NOMO-1 treated with DMSO at 0.1 percent for 48 hours (cell line): ENCODE measurements around the gene EVL.

Experiments used
- DNase-seq: peaks from one replicate; lab custom pipeline; 2025; ENCODE audit not compliant: unreplicated experiment; lab: John Stamatoyannopoulos, UW

EVL gene

DNA sequence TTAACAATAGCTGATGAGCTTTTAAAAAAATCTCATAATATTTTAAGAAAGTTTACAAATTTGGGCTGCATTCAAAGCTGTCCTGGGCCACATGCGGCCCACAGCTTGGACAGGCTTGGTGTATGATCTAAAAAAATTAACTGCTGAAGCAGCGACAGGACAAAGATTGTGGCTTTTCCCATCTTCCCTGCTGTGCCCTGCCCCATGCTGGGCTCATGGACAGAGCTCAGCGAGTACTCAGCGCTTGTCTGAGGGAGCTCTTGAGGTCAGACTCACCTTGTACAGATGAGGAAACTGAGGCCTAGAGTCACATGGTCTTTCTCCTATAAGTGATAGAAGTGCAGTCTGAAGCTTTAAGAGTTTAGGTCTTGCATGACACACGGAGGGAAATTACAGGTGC lies 15.0 kb downstream of the EVL start:
- DNase-seq = no peak

DNA sequence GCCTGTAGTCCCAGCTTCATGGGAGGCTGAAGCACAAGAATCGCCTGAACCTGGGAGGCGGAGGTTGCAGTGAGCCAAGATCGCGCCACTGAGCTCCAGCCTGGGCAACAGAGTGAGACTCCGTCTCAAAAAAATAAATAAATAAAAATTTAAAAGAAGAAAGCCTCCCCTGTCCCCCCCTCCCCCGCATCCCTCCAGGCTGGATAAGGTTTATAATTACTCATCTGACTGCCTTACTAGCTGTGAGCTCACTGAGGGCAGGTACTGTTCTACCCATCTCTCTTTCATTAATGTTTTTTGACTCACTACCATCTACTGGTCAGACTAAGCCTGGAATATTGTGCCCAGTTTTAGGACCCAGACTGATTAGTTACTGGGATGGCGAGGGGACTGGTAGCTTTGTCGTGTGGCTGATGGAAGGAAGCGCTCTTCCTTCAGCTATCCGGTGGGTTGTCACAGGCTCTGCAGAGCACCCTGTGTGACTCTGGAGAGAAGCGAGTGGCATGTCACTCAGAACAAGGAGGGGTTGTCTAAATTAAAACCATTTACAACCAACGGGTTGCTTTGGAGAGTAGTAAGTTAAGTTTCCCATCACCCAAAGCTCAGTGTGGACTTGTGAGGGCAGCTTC lies 16.9 kb downstream of the EVL start:
- no peak for DNase-seq

DNA sequence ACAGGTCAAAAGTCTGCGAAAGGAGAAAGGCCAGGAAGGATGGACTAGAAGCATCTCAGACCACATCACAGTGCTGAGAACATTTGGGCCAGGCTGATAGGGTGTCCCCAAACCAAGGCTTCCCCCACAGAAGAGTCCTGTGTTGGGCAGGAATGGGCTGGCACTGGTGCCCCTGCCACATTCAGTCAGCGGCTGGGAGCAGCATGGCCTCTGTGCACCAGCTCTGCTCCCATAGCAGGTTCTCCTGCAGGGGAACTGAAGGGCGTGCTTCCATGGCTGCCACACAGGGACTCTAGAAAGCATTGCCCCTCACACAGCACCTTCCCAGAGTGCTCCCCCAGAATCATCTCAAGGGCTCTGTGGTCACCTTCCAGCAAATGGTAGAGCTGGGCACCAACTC lies 17.5 kb downstream of the EVL start:
- no peak for DNase-seq

DNA sequence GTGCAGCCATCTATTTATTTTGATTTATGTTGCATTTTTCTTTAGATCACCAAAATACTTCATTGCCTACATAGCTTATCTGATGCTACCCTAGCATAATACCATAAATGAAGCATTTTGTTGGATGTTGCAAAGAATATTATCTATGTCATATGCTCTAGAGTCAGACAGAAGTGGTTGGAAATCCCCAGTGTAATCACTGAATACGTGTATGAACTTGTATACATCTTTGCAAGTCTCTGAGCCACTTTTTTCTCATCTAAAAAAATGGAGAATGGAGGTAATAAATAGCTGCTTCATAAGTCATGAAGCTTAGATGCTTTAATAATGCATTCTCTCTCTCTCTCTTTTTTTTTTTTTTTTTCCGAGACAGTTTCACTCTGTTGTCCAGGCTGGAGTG lies 18.5 kb downstream of the EVL start:
- no peak for DNase-seq

DNA sequence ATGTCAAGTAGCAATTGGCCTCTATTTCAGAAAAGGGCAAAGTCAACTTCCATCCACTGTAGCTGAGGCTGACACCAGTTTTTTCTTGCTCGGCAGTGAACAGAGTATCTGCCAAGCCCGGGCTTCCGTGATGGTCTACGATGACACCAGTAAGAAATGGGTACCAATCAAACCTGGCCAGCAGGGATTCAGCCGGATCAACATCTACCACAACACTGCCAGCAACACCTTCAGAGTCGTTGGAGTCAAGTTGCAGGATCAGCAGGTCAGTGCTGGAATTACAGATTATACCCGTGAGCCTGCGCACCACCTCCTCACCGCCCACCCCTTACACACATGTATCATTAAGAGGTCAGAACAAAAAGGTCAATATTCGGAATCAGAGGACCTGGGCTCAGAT lies 19.4 kb downstream of the EVL start:
- DNase-seq = no peak

DNA sequence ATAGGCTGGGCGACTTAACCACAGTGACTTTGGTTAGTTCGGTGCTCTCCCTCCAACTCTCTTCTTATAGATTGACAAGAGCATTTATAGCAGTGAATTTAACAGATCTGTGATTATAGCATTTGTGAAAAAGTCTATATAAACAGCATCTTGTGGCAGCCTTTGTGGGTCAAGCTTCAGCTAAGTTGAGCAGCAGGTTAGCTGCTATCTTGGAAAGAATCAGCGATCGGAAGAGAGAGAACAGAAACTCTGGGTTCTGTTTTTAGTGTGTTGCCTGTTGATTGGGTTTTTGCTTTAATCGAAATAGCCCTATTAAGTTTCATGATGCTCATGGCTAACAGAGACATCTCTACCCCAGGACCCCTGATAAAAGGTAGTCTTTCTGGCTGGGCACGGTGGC lies 20.2 kb downstream of the EVL start:
- no peak for DNase-seq

DNA sequence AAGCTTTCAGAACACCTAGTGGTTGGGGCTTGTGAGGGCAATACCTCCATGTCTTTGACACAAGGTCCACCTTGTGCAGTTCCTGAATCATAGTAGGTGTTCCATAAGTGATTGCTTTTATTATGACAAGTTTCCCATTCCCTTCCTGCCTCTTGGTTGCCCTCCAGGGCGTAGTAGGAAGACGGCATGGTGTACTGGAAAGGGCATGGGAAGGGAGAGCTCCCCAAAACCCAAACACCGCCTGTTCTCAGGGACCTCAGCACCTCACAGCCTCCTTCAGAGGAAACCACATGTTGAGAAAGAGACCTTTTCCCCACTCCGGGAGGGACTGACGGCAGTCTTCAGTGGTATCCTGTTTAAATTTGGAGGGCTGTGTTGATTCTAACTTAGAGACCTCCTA lies 21.1 kb downstream of the EVL start:
- no peak for DNase-seq

DNA sequence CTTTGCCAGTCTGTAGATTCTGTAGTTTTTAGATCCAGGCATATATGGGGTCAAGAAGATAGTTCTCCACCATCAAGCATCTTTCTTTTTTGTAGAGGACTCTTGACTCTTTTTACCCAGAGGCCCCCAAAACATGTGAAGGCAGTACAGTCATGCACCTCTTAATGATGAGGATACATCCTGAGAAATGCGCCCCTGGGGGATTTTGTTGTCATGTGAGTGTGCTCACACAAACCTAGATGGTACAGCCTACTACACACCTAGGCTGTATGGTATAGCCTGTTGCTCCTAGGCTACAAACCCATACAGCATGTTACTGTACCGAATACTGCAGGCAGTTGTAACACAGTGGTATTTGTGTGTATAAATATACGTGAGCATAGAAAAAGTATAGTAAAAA lies 23.0 kb downstream of the EVL start:
- no peak for DNase-seq

DNA sequence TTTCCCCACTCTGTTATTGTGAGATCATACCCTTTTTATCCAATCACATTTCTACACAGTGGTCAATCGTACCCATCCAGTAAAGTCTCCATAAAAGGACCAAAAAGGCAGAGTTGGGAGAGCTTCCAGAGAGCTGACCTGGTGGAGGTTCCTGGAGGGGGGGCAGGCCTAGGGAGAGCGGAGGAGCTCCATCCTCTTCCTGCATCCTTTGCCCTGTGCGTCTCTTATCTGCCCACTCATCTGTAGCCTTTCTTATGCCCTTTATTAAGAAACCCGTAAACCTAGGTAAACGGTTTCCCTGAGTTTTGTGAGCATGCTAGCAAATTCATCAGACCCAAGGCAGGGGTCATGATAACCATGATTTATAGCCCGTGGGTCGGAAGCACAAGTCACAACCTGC lies 26.2 kb downstream of the EVL start:
- DNase-seq = no peak

DNA sequence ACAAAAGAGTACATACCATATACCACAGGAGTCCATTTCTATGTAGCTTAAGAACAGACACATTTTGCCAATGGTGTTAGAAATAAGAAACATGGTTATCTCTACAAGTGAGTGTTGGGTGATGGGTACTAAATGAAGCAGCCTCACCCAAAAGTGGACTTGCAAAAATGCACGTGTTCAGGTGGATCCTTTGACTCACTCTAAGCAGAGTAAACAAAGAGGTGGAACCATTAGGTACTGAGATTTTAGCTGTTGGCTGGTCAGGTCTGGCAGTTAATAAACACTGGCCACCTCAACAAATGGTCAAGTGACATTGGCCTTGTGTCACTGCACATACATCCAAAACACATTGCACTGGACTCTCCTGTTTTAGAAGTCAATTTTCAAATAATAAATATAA lies 27.6 kb downstream of the EVL start:
- no peak for DNase-seq

DNA sequence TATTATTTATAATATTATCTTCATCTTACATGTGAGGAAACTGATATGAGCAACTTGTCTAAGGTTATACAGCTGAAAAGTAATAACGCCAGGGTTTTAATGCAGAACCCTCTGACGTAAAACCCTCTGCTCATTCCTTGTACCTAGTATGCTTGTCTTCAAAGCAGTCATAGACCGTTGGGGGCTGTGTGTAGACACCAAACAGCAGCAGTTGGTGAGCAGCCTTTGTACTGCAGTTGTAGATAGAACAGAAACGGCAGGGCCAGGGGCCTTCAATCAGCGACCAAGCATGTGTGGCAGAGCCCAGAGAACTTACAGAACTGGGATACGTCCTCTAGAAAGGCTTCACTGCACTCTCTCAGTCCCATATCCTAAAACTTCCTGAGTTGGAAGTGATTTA lies 28.1 kb downstream of the EVL start:
- DNase-seq = no peak

DNA sequence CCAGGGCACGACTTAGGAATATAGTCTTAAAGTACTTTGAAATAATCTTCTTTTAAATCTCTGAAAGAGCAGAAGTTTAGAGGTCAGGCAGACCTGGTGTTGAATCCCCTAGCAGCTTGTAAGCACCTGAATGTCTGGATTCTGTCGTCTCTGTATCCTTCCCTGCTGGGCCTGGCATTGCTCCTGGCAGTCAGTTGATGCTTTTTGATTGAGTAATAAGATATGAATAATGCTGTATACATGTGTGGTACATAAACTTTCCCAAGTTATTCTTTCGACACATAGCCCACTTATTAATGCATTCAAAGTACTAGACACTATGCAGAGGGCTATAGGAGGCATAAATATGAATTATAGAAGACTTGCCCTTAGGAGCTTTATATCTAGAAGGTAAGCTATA lies 31.4 kb downstream of the EVL start:
- DNase-seq = no peak

DNA sequence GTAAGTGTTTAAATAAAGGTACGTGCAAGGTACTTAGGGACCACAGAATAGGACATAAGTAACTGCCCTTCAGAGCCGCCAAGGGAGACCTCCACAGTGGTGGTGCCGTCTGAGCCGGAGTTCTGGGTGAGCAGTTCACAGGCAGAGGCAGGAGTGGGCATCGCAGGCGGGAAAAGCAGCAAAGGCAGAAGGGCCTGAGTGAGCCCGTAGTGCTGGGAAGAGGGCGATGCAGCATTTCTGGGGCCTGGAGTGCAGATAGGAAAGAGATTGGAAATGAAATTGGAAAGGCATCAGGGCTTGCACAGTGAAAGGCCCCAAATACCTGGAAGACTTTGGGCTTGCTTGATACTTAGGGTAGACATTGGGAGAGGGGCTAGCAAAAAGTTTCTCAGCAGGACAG lies 32.9 kb downstream of the EVL start:
- DNase-seq = no peak

DNA sequence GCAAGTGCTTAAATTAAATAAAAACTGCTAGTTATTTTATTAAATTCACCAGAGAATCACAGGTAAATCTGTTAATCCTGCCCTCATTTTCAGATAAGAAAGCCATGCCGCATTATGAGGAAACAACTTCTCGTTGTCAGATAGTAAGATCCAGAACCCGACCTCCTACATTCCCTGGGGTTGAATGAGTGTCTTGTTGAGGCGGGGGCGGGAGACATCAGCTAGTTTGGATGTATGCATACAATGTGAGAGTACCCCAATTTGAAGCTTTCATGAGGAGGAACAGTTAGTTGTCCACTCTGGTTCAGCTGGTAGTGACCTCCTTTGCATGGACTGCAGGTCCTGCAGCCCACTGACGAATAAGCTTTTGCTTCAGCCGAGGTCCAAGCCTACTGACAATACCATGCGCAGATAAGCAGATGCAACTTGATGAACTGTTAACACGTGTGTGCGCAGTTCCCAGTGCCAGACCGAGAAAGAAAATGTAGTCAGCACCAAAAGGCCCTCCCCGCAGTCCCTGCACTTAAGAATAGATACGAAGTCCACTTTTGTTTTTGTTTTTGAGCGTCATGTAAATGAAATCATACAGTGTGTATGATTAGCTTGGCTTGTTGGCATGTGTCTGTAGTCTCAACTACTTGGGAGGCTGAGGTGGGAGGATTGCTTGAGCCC lies 34.9 kb downstream of the EVL start:
- no peak for DNase-seq

DNA sequence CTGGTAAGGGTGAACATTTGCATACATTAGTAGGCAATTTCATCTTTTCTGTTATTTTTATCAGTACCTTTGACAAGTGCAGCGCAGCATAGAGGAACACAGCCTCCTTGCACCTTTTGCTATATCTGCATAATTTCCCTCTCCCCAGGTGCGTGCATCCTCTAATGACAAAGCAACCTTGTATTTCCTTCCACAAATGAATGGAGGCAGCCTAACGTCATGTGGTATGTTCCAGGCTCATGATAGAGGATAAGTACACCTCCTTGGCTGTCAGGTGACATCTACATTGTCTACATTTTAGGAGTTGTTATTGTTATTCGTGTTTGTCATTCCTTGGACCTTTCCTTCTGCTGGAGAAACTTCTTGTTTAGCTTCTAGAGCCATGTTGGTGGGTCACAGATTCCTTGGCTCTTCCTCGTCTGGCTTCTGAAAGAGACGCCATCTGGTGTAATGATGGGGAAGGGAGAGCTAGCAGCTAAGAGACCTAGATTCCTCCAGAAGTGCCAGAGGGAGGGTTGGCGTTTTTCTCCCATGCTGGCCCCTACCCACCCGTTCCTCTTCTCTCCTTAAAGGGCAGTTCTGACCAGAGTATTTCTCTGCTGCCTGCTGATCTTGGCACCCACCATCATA lies 37.0 kb downstream of the EVL start:
- DNase-seq = no peak

DNA sequence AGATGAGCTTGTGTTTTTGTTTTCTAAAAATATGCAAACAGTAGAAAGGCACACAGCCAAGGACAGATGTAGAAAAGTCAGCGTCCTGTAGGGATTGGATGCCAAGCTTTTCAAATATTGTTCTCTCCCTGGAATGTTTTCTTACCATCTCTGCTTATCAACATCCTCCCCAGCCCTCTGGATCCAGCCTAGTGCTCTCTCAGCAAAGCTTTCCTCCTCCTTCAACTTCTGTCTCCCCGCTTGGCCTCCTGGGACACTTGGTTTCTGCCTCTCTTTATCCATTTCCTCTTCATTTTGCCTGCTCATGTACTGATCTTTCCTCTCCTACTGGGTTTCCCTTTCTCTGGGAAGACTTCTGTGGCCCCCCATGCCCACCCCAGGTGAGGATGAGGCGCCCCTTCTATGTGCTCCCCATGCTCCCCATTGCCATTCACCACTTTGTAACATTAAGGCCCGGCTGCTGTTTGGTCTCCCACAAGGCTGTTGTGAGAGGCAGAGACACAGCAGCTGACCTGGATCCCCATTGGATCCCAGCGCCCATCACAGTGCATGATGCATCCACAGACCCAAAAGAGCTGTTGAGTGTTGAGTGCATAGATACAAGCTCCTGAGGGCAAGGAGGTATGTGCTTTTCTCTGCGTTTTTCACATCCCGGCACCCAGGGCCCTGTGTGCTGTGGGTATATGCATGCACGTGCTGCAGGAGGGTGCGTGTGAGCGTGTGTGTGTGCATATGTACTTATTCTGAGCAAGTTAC lies 38.2 kb downstream of the EVL start:
- DNase-seq = no peak

DNA sequence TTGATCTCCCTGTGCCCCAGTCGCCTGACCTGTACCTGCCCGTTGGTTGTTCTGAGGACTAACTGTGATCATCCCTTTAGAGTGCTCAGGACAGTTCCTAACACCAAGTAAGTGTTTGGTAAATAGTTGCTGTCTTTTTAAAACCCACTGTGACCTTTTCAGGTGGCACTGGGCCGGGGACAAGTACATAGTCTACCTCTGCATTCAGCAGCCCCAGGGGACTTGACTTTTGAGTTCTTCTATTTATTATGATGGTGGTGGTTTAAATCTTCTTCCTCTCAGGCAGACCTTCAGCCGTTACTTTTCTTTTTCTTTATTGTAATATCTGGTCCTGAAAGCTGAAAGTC lies 38.8 kb downstream of the EVL start:
- no peak for DNase-seq

DNA sequence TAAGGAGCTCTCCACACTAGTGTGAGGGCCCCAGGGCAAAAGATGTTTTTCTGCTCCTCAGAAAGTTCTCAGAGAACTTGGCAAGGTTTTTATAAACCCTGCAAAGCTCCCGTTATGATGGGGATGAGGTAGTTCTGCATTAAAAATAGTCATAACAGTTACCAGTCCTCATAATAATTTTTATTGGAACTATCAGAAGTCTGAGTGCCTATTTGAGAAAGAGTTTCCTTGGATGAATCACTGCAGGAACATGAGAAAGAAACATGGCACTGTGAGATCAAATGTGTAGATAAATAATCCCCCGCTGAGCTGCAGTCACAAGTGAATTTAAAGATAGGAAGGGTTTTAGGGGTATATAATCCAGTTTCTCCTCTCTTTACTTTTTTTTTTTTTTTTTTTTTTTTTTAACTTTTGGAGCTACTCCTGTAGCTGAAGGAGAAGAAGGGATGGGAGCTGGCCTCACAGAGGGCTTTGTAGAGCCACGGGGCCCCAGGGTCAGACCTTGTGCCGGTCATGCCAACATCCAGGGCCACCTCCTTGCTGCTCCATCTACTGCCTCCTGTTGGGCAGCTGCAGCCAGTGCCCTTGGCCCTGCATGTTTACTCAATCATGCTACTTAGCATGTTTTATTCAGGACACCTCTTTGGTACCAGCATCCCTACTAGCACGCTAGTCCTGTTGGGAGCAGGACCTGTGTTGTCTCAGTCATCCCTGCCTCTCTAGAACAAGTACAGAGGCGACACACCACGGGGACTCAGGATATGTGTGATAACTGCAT lies 39.5 kb downstream of the EVL start:
- no peak for DNase-seq

DNA sequence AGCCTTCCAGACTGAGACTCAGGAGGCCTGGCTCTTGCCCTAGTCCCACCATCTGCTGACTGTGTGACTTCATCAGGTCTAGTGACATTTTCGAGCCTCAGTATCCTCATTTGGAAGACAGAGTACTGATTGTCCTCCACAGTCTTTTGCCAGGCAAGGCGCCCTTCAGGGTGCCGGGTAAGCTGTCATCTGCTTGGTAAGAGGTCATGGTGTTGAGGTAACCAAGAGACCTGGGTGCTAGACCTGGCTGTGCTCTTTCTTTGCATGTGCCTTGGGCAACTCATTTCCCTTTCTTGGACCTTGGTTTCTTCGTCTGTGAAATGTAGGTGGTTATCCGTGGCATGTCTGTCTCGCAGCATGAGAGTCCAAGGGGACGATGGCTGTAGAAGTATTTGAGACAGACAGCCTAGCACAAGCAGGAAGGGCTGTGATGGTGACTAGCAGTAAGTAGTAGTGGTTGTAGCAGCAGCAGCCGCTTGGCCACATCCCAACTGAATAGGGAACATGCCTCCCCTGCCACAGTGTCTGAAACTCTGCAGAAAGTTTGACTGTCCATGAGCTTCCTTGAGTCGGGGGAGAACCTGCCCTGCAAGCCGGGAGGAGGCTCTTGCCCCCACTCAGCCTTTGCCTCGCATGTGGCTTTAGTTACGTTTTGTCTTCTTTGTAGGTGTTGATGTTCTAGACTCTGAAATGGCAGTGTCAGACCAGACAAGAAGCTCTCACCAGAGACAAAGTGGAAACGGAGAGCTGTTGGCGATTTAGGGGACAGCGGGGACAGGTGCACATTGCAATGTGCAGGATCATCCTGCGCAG lies 40.3 kb downstream of the EVL start:
- DNase-seq = no peak

DNA sequence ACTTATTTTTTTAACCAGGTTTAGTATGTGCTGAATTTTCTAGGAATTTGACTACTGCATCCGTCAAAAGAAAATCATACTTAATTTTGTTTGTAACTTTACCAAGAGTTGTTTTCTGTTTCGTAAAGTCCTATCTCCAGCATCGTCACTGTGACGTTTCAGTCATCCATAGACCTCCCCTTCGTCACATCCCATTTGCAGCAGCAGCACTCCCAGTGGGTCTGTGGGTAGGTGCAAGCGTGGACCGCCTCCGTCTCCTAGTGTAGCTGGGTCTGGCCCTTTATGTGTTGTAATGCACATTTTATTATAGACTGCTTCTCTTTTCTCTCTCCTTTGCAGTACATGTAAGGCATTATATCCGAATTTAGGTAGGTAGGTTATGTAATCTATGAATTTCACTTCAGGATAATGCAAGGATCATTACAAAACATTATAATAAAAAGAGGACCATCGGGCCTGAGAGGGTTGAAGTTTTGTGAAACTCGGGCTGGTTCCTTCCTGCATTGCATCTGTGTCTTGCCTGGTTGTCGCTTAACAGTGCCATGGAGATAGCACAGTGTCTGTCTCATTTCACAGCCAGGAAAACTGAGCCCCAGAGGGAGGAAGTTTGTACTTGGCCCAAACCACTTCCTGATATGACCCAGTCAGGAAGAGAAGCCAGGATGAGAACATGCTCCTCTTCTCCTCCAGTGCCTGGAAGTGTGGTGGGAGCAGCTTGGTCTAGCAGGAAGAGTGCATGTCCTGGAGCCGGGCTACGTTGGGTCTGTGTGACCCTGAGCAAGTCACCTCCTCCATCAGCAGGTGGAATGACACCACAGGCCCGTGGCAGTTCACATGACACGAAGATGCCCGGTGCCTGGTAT lies 41.3 kb downstream of the EVL start:
- DNase-seq = peak; percentile 84
